NCI-H345 treated with DMSO at 0.1 percent for 48 hours (cell line): ENCODE data around the gene UBE2V1.
"Not testable (repeated sequence)": the region's sequence is repeated elsewhere in the genome, so short reads cannot be mapped to it uniquely, and the experiment has no call there.

Experiments used
- DNase-seq: peaks from one replicate; lab custom pipeline; 2025; ENCODE audit not compliant: unreplicated experiment; lab: John Stamatoyannopoulos, UW

UBE2V1 gene

DNA sequence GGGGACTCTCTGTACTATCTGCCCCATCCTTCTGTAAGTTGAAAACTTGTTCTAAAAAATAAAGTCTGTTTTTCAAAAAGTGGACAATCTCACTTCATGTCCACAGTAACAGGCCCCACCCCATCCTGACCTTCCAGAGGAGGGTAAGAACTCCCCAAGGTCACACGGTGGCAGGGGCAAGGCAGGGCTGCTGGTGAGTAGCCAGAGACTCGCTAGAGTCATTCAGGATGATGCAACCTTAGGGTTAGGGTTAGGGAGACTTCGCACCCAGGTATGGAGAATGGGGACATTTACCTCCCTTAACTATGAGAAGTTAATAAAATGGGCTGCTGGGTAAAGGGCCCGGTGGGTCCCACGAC lies 25.1 kb upstream of the UBE2V1 start:
- no peak for DNase-seq

DNA sequence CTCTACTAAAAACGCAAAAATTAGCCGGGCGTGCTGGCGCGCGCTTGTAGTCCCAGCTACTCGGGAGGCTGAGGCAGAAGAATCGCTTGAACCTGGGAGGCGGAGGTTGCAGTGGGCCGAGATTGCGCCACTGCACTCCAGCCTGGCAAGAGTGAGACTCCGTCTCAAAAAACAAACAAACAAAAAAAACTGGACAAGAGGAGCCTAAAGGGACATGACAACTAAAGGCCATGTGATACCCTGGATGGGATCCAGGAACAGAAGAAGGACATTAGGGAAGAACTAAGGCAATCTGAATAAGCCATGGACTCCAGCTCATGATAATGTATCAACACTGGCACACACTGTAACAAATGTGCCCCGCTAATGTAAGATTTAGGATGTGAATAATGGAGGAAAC lies 24.8 kb upstream of the UBE2V1 start:
- not testable (repeated sequence) for DNase-seq

GRCh38 chr20:50136822-50137599 lies 24.1 kb upstream of the UBE2V1 start:
- DNase-seq, result no peak

DNA sequence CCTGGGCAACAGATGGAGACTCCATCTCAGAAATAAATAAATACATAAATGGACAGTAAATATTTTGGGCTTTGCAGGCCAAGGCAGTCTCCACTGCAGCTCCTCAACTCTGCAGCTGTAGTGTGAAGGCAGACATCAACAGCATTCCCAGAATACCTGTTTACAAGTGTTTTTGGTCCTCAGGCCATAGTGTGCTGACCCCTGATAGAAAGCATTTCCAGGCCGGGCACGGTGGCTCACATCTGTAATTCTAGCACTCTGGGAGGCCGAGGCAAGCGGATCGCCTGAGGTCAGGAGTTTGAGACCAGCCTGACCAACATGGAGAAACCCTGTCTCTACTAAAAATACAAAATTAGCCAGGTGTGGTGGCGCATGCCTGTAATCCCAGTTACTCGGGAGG lies 22.2 kb upstream of the UBE2V1 start:
- DNase-seq, result not testable (repeated sequence)

GRCh38 chr20:50133474-50134217 lies 20.7 kb upstream of the UBE2V1 start:
- no peak for DNase-seq

DNA sequence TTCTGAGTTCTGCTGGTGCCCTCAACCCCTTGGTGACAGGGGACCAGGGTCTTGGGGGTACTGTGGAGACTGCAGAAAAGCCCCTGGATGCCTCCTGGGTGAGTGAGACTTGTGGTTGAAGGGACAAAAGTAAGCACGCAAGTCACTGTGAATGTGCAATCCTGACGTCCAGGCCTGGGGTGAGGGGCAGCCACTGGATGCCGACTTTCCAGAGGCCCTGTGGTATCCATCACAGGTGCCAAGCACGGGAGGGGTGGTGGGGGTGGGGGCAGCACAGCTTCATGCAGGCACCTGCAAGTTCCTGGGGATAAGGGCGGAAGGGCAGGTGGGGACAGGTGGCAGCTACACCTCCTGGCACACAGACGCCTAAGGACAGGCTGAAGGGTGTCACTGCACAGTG lies 20.1 kb upstream of the UBE2V1 start:
- no peak for DNase-seq

GRCh38 chr20:50130995-50131394 lies 18.0 kb upstream of the UBE2V1 start:
- no peak for DNase-seq

- no peak for DNase-seq
These were observed 17.4 kb upstream of the UBE2V1 start for GRCh38 chr20:50130356-50130723.

DNA sequence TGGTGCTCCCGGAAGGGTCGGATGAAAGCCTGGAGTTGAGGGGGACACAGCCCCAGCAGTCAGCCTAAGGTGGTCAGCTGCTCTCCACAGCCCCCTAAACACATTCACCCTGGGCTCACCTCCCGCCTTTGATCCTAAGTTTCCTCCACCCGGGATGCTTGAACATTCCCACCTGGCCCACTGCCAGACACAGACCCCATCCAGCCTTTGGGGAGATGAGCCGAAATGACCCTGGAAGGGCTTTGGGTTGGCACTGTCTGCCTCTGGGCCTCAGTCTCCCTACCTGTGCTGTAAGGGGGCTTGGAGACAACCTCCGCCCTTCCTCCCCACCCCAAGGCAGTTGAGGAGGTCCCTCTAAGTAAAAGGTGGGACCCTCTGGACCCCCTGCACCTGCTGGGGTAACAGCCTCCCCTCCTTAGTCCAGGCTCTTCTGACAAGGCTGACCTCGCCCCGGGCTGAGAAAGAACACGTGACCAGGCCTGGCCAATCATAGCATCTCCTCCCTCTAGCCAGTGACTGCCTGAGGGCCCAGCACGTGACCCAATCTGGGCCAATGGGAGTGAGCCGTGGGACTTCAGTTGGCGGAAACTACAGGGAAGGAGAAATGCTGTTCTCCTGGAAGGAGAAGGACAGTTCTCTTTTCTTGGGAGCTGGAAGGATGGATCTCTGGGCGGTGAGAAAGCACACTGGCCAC lies 16.9 kb upstream of the UBE2V1 start:
- DNase-seq, result no peak

DNA sequence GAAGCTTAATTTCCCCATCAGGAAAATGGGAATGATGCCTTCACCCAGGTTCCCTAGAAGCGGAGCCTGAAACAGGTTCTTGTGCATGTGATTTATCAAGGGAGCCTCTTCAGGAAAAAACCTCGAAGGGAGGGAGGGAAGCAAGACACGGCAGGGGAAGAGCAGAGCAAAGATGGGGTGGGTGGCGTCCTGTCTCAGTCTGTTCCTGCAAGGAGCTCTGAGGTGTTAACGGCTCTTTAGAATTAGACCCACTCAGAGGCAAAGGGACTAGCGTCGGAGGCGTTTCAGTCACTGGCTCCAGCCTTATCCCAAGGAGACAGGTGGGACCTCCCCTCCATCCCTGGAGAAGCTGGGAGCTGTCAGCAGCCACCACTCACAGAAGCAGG lies 15.6 kb upstream of the UBE2V1 start:
- no peak for DNase-seq

GRCh38 chr20:50127587-50128519 lies 14.9 kb upstream of the UBE2V1 start:
- DNase-seq, result no peak

DNA sequence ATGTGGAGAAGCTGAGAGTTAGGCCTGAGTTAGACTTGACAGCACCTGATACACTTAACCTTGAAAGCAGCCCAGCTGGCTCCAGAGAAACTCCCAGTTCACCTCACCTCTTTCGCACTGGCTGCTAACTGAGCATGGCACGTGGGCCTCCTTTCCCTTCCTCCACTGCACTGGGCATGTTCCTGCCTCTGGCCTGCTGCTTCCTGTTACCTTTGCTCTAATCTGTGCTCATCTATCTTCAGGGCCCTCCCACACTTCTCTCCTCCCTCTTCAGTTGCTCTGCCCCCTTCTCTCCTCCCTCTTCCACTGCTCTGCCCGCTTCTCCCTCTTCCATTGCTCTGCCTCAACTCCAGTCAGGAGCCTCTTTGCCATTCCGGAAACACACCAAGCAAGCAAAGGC lies 13.7 kb upstream of the UBE2V1 start:
- no peak for DNase-seq

GRCh38 chr20:50125279-50125678 lies 12.3 kb upstream of the UBE2V1 start:
- DNase-seq, result no peak

GRCh38 chr20:50124496-50124895 lies 11.5 kb upstream of the UBE2V1 start:
- no peak for DNase-seq

DNA sequence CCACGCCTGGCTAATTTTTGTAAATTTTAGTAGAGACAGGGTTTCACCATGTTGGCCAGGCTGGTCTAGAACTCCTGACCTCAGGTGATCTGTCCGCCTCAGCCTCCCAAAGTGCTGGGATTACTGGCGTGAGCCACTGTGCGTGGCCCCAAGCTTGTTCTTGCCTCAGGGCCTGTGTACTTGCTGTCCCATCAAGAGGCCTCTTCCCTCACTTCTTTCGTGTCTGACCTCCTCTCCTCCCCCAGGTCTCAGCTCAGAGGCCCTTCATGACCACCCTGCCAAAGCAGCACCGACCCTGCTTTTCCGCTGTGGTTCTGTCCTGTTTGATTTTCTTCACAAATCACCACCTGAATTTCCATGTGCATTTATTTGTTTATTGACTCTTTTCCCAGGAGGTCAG lies 10.5 kb upstream of the UBE2V1 start:
- DNase-seq, result no peak

DNA sequence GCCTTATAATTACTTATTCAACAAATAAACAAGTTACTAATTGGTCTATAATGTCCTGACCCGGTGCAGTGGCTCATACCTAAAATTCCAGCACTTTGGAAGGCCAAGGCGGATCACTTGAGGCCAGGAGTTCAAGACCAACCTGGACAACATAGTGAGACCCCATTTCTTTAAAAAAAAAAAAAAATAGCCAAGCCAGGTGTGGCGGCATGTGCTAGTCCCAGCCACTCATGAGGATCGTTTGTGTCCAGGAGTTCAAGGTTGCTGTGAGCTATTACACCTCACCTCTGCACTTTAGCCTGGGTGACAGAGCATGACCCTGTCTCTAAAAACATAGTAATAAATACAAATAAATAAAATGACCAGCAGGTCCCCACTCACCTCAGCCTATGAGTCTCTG lies 9.8 kb upstream of the UBE2V1 start:
- DNase-seq, result no peak

- DNase-seq, result no peak
These were observed 8.9 kb upstream of the UBE2V1 start for GRCh38 chr20:50121858-50122271.

GRCh38 chr20:50120935-50121693 lies 8.2 kb upstream of the UBE2V1 start:
- DNase-seq, result peak; percentile 60

- no peak for DNase-seq
These were observed 5.3 kb upstream of the UBE2V1 start for GRCh38 chr20:50118203-50118602.

DNA sequence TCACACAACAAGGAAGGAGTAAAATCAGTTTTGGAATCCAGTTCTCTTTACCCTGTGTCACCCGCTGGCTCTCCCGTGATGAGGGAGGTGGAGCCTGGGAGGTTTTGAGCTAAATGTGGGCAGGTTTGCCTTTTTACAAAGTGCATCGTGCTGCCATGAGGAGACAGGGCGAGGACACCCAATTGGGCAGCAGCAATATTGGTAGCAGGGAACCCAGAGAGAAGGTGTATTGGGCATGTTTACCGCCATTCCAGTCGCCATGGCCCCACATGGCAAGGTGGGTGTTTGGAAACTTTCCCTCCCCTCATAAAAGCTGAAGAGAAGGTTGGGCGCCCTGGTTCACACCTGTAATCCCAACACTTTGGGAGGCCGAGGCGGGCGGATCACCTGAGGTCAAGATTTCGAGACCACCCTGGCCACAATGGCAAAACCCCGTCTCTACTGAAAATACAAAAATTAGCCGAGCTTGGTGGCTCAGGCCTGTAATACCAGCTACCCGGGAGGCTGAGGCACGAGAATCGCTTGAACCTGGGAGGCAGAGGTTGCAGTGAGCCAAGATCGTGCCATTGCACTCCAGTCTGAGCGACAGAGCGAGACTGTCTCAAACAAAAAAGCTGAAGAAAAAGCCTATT lies 3.5 kb upstream of the UBE2V1 start:
- DNase-seq, result no peak
